Effector memory CD4-positive, alpha-beta T cell (primary cell): ENCODE measurements around the gene SLC36A2.

Experiments
- DNase-seq, 3 donors: peaks; one replicate each; pipeline ENCODE4 v3.0.0-alpha.2; 2020
- H3K27ac ChIP-seq: 2 replicates; pipeline ENCODE4 v1.7.0; 2013; ENCODE audit warnings: mild to moderate bottlenecking, low read length, moderate library complexity; ENCODE audit not compliant: insufficient read depth, poor library complexity, severe bottlenecking
- H3K27me3 ChIP-seq: replicated peaks from 2 replicates; pipeline ENCODE4 v1.7.0; 2013; ENCODE audit warnings: mild to moderate bottlenecking, low read length; ENCODE audit not compliant: insufficient read depth, control insufficient read depth, poor library complexity, severe bottlenecking
- H3K36me3 ChIP-seq: 2 replicates; pipeline ENCODE4 v1.7.0; 2013; ENCODE audit warnings: mild to moderate bottlenecking, low read length, moderate library complexity; ENCODE audit not compliant: control insufficient read depth, insufficient read depth
- H3K4me1 ChIP-seq: 2 replicates; pipeline ENCODE4 v1.7.0; 2013; ENCODE audit warnings: low read length, mild to moderate bottlenecking; ENCODE audit not compliant: control insufficient read depth, insufficient read depth, poor library complexity, severe bottlenecking
- H3K4me3 ChIP-seq: 2 replicates; pipeline ENCODE4 v1.7.0; 2013; ENCODE audit warnings: low read length, low read depth, mild to moderate bottlenecking; ENCODE audit not compliant: insufficient read depth, poor library complexity, severe bottlenecking
- H3K9me3 ChIP-seq: 2 replicates; pipeline ENCODE4 v1.7.0; 2013; ENCODE audit warnings: mild to moderate bottlenecking, low read length, moderate library complexity; ENCODE audit not compliant: control insufficient read depth

The SLC36A2 gene

GRCh38 chr5:151271336-151271735 lies 76.0 kb downstream of the SLC36A2 start:
- no peaks in the 10 kb centered on the region for H3K27me3 ChIP-seq
- no peak for DNase-seq
- no peak overlapping the region for H3K4me3 ChIP-seq

GRCh38 chr5:151270599-151270998 lies 76.8 kb downstream of the SLC36A2 start:
- DNase-seq, result no peak
- no peak overlapping the region for H3K4me3 ChIP-seq
- no peak overlapping the region for H3K27ac ChIP-seq
- H3K36me3 ChIP-seq, result peaks cover 14% of the 10 kb centered on the region
- no peaks in the 10 kb centered on the region for H3K9me3 ChIP-seq
- no peaks in the 10 kb centered on the region for H3K27me3 ChIP-seq
- no peaks in the 10 kb centered on the region for H3K4me1 ChIP-seq

More at GRCh38 chr5:151271336-151271735, 76.0 kb downstream of the SLC36A2 start:
- H3K27ac ChIP-seq, result no peak overlapping the region
- peaks cover 14% of the 10 kb centered on the region for H3K36me3 ChIP-seq
- no peaks in the 10 kb centered on the region for H3K4me1 ChIP-seq
- H3K9me3 ChIP-seq, result no peaks in the 10 kb centered on the region

GRCh38 chr5:151267491-151268260 lies 79.7 kb downstream of the SLC36A2 start:
- Histone ChIP-seq H3K9me3 (no peaks in the 10 kb centered on the region), H3K4me3 (no peak overlapping the region), H3K4me1 (no peaks in the 10 kb centered on the region), H3K36me3 (peaks cover 14% of the 10 kb centered on the region), H3K27me3 (no peaks in the 10 kb centered on the region), H3K27ac (no peak overlapping the region)
- no peak for DNase-seq
